Measurements from ENCODE around the gene RASGRP1. TPM values are rescaled to one million over a fixed set of nuclear protein-coding genes. Genes with fewer than 3 reads are reported as not detected.
A peak's percentile ranks its signal among the peaks of the same experiment; 100 is the strongest.

RASGRP1 gene
- total RNA-seq, 5 donors from 2014 or later (not counting 1 experiment from before 2014, with no cell fraction given), result 118 to 148 (median 131) TPM

DNA sequence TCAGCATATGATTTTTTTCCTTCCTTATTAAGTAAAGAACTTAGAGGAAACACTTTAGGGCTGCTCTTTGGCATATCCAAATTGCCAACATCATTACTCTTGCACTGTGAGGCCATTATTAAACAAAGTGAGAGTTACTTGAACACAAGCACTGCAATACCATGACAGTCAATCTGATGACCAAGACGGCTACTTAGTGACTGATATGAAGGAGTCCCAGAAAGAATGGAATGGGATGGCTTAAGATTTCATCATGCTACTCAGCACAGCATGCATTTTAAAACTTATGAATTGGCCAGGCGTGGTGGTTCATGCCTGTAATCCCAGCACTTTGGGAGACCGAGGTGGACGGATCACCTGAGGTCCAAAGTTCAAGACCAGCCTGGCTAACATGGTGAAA is 55.5 kb downstream of the RASGRP1 start:
- ChIA-PET CTCF (interaction anchor here in 1 of 2 donors (1.1 kb wide), 2 partner anchors 13 to 16 kb away, joined by 3 read pairs; no protein-coding TSS in a partner anchor), POLR2A (no interaction called here)
- Mint-ChIP-seq H3K27ac (peak overlapping the region; percentile 71 to 82), H3K27me3 (no peaks in the 10 kb centered on the region), H3K4me3 (no peak overlapping the region), H3K9me3 (no peaks in the 10 kb centered on the region), H3K4me1 (peaks cover 0 to 14% (median 11%) of the 10 kb centered on the region in 3 donors), H3K36me3 (peaks cover 72% of the 10 kb centered on the region)
- H3K9me3 ChIP-seq, result no peaks in the 10 kb centered on the region
- no peaks in the 10 kb centered on the region for H3K4me1 ChIP-seq (ENCODE audit: control insufficient read depth in 1 of 2, extremely low read depth in 1 of 2, insufficient read depth in 2 of 2, low read length in 2 of 2)
- WGBS (ENCODE audit: insufficient coverage), result 83% methylated on average over 3 of the region's 4 CpGs
- H3K36me3 ChIP-seq (ENCODE audit: control insufficient read depth in 2 of 2, extremely low read depth in 1 of 2, insufficient read depth in 1 of 2, low read length in 1 of 2), result peaks cover 17 to 98% of the 10 kb centered on the region in 2 donors
- no peak for ATAC-seq (replicated peaks in 1 of 4)
- no peaks in the 10 kb centered on the region for H3K27me3 ChIP-seq (replicated peaks in 1 of 2; ENCODE audit: control insufficient read depth in 2 of 2, extremely low read depth in 1 of 2, insufficient read depth in 2 of 2, low read length in 1 of 2)
- no peak for DNase-seq
- no peak overlapping the region for H3K4me3 ChIP-seq (ENCODE audit: control insufficient read depth in 1 of 2, extremely low read depth in 1 of 2, low read length in 1 of 2)
- H3K27ac ChIP-seq (ENCODE audit: low read length), result no peak overlapping the region

DNA sequence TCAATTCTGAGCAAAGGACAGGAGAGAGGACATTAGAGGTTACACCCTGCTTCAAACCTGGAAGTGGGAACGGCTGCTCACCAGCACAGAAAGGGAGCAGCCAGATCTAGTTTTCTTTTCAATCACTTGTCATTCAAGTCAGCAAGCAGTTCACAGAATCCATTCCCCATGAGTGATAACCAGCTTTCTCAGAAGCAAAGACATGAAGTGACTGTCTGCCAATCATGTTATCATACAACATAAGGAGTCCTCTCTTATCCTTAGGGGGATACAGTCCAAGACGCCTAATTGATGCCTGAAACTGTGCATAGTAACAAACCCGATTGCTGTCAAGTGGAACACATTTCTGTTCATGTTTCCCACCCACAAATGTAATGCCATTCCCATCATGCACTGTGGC is 56.0 kb downstream of the RASGRP1 start:
- H3K36me3 ChIP-seq (ENCODE audit: control insufficient read depth in 2 of 2, extremely low read depth in 1 of 2, insufficient read depth in 1 of 2, low read length in 1 of 2), result peaks cover 17 to 97% of the 10 kb centered on the region in 2 donors
- no peak overlapping the region for H3K4me3 ChIP-seq (ENCODE audit: control insufficient read depth in 1 of 2, extremely low read depth in 1 of 2, low read length in 1 of 2)
- DNase-seq, result no peak
- H3K27me3 Mint-ChIP-seq, result no peaks in the 10 kb centered on the region
- ChIA-PET POLR2A (interaction anchor here in 1 of 2 donors (0.6 kb wide), 1 partner anchor 81 kb away, joined by 5 read pairs; no protein-coding TSS in a partner anchor), CTCF (interaction anchor here in 1 of 2 donors (1.1 kb wide), 1 partner anchor 178 kb away, joined by 3 read pairs; no protein-coding TSS in a partner anchor)
- H3K4me3 Mint-ChIP-seq, result no peak overlapping the region
- no peak overlapping the region for H3K27ac ChIP-seq (ENCODE audit: low read length)
- no peaks in the 10 kb centered on the region for H3K9me3 Mint-ChIP-seq
- peak overlapping the region; percentile 80 to 82 for H3K27ac Mint-ChIP-seq
- ATAC-seq (replicated peaks in 1 of 4), result no peak
- no peaks in the 10 kb centered on the region for H3K4me1 ChIP-seq (ENCODE audit: control insufficient read depth in 1 of 2, extremely low read depth in 1 of 2, insufficient read depth in 2 of 2, low read length in 2 of 2)
- peaks cover 0 to 11% (median 10%) of the 10 kb centered on the region in 3 donors for H3K4me1 Mint-ChIP-seq
- 14% methylated on average over 1 of the region's 3 CpGs for WGBS (ENCODE audit: insufficient coverage)
- H3K9me3 ChIP-seq, result no peaks in the 10 kb centered on the region
- H3K36me3 Mint-ChIP-seq, result peaks cover 71% of the 10 kb centered on the region
- H3K27me3 ChIP-seq (replicated peaks in 1 of 2; ENCODE audit: control insufficient read depth in 2 of 2, extremely low read depth in 1 of 2, insufficient read depth in 2 of 2, low read length in 1 of 2), result no peaks in the 10 kb centered on the region

DNA sequence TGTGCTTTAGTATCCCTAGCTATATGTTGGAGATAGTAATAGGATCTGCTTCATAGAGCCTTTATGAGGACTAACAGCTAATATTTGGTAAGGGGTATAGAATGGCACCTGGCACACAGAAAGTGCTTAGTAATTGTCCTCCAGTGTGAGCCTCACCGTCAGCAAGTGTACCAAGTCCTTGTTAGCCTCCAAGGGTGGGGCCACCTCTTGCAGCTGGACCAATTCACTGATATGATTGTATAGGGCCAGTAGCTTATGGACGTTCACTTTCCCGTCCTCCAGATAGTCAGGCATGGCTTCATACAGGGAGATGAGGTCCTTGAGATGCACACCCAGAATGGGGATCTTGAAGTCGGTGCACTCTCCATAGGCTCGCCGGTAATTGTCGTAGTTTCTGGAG is 57.0 kb downstream of the RASGRP1 start:
- CTCF ChIA-PET, result interaction anchor here in 1 of 2 donors (0.9 to 1.6 kb wide), 5 partner anchors 13 to 183 kb away, joined by 3 to 4 read pairs (median 3); no protein-coding TSS in a partner anchor
- Mint-ChIP-seq H3K9me3 (no peaks in the 10 kb centered on the region), H3K36me3 (peaks cover 73% of the 10 kb centered on the region), H3K27ac (peak overlapping the region in 1 of 2 donors; percentile 63), H3K27me3 (no peaks in the 10 kb centered on the region), H3K4me1 (peaks cover 0 to 11% (median 8%) of the 10 kb centered on the region in 3 donors), H3K4me3 (no peak overlapping the region)
- Histone ChIP-seq H3K27me3 (replicated peaks in 1 of 2; ENCODE audit: control insufficient read depth in 2 of 2, extremely low read depth in 1 of 2, insufficient read depth in 2 of 2, low read length in 1 of 2) (no peaks in the 10 kb centered on the region), H3K36me3 (ENCODE audit: control insufficient read depth in 2 of 2, extremely low read depth in 1 of 2, insufficient read depth in 1 of 2, low read length in 1 of 2) (peaks cover 15 to 97% of the 10 kb centered on the region in 2 donors), H3K4me3 (ENCODE audit: control insufficient read depth in 1 of 2, extremely low read depth in 1 of 2, low read length in 1 of 2) (no peak overlapping the region), H3K27ac (ENCODE audit: low read length) (no peak overlapping the region), H3K4me1 (ENCODE audit: control insufficient read depth in 1 of 2, extremely low read depth in 1 of 2, insufficient read depth in 2 of 2, low read length in 2 of 2) (no peaks in the 10 kb centered on the region), H3K9me3 (no peaks in the 10 kb centered on the region)
- POLR2A ChIA-PET, result interaction anchor here in 1 of 2 donors (0.6 kb wide), 1 partner anchor 146 kb away, joined by 3 read pairs; no protein-coding TSS in a partner anchor
- WGBS (ENCODE audit: insufficient coverage), result 100% methylated on average over 4 of the region's 7 CpGs
- no peak for ATAC-seq (replicated peaks in 1 of 4)
- DNase-seq, result no peak

DNA sequence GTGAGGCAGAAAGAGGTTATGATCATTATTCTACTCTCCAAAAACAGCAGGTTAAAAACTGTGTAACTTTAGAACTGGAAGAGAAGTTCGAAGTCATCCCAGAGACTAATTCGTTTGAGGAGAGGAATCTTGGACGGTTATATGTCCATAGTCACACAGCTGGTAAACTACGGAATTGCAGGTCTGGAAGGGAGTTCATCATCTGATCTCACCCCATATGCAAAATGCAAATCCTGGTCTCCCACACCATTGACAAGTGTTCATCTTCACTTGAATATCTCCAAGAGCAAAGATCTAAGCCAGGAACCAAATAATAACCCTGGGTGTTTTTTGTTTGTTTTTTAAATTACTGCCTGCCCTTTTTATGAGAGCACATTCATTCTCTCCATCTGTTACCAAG is 57.6 kb downstream of the RASGRP1 start:
- Mint-ChIP-seq H3K36me3 (peaks cover 75% of the 10 kb centered on the region), H3K9me3 (no peaks in the 10 kb centered on the region), H3K4me3 (no peak overlapping the region), H3K4me1 (peaks cover 0 to 11% (median 8%) of the 10 kb centered on the region in 3 donors), H3K27ac (peak overlapping the region; percentile 42 to 63), H3K27me3 (no peaks in the 10 kb centered on the region)
- no peak overlapping the region for H3K27ac ChIP-seq (ENCODE audit: low read length)
- H3K4me3 ChIP-seq (ENCODE audit: control insufficient read depth in 1 of 2, extremely low read depth in 1 of 2, low read length in 1 of 2), result no peak overlapping the region
- ChIA-PET POLR2A (interaction anchor here in 1 of 2 donors (0.6 kb wide), 1 partner anchor 147 kb away, joined by 3 read pairs; no protein-coding TSS in a partner anchor), CTCF (interaction anchor here in 1 of 2 donors (0.9 to 1.6 kb wide), 4 partner anchors 14 to 184 kb away, joined by 3 to 4 read pairs (median 4); no protein-coding TSS in a partner anchor)
- H3K27me3 ChIP-seq (replicated peaks in 1 of 2; ENCODE audit: control insufficient read depth in 2 of 2, extremely low read depth in 1 of 2, insufficient read depth in 2 of 2, low read length in 1 of 2), result no peaks in the 10 kb centered on the region
- no peaks in the 10 kb centered on the region for H3K4me1 ChIP-seq (ENCODE audit: control insufficient read depth in 1 of 2, extremely low read depth in 1 of 2, insufficient read depth in 2 of 2, low read length in 2 of 2)
- no peaks in the 10 kb centered on the region for H3K9me3 ChIP-seq
- ATAC-seq (replicated peaks in 1 of 4), result no peak
- H3K36me3 ChIP-seq (ENCODE audit: control insufficient read depth in 2 of 2, extremely low read depth in 1 of 2, insufficient read depth in 1 of 2, low read length in 1 of 2), result peaks cover 10 to 97% of the 10 kb centered on the region in 2 donors
- no peak for DNase-seq
- no CpG with 5 or more reads among the region's 4 CpGs for WGBS (ENCODE audit: insufficient coverage)

DNA sequence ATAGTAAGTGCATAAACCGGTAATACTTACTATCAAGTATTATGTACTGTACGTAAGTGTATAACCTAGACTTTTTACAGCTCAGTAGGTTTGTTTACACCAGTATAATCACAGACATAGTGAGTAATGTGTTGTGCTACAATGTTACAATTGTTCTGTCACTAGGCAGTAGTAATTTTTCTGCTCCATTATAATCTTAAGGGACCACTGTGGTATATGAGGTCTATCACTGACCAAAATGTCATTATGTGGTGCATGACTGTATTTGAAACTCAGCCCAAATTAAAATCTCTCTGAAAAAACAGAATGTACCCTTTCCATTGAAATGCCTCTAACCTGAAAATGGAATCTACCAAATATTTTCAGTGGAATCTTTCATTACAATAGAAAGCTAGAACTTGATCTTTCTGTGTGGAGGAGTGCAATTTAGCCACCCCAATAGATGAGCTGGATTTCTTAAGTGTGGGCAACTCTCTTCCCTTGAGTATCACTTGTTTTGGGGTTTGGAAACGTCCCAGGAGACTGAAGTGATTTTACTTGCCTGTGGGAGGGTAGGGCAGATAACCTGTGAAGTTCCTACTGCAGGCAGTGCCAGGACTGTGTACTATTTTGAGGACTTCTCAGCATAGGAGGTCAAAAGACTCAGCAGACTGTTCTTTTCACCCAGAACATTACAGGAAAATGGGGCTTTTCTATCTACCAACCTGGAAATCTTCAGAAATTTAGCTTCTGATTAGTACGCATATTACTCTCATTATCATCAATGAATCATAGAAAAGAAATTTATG is 59.7 kb downstream of the RASGRP1 start:
- ATAC-seq (replicated peaks in 1 of 4), result no peak
- no peaks in the 10 kb centered on the region for H3K4me1 ChIP-seq (ENCODE audit: control insufficient read depth in 1 of 2, extremely low read depth in 1 of 2, insufficient read depth in 2 of 2, low read length in 2 of 2)
- peaks cover 7 to 97% of the 10 kb centered on the region in 2 donors for H3K36me3 ChIP-seq (ENCODE audit: control insufficient read depth in 2 of 2, extremely low read depth in 1 of 2, insufficient read depth in 1 of 2, low read length in 1 of 2)
- Mint-ChIP-seq H3K27ac (peak overlapping the region; percentile 80 to 81), H3K27me3 (no peaks in the 10 kb centered on the region), H3K9me3 (no peaks in the 10 kb centered on the region), H3K36me3 (peaks cover 71% of the 10 kb centered on the region), H3K4me3 (no peak overlapping the region), H3K4me1 (peaks cover 0 to 7% (median 3%) of the 10 kb centered on the region in 3 donors)
- no peak overlapping the region for H3K4me3 ChIP-seq (ENCODE audit: control insufficient read depth in 1 of 2, extremely low read depth in 1 of 2, low read length in 1 of 2)
- H3K27ac ChIP-seq (ENCODE audit: low read length), result no peak overlapping the region
- WGBS (ENCODE audit: insufficient coverage), result no CpG with 5 or more reads among the region's 4 CpGs
- no peaks in the 10 kb centered on the region for H3K27me3 ChIP-seq (replicated peaks in 1 of 2; ENCODE audit: control insufficient read depth in 2 of 2, extremely low read depth in 1 of 2, insufficient read depth in 2 of 2, low read length in 1 of 2)
- ChIA-PET POLR2A (interaction anchor here in 1 of 2 donors (0.6 to 1.2 kb wide), 2 partner anchors 14 to 52 kb away, joined by 3 to 4 read pairs; no protein-coding TSS in a partner anchor), CTCF (interaction anchor here (0.7 to 2.0 kb wide), 6 partner anchors 16 to 195 kb away, joined by 3 to 7 read pairs (median 4); partner anchors contain the start of gene RASGRP1 (in 1 of the 2))
- no peak for DNase-seq
- no peaks in the 10 kb centered on the region for H3K9me3 ChIP-seq

DNA sequence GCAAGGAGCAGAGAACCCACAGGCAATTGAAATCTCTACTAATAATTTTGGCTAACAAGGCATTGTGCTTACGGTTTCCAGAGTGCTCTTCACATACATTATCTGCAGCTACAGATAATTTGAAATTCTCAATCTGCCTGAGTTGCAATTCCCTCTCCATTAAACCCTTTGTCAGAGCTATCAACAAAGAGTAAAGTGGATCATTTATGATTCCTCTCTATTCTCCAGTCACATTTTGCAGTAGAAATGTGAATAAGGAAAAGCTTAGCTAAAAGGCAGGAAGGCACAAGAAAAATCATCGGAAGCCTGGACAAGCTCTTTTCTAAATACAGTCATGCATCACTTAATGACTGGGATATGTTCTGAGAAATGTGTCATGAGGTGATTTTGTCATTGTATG is 61.1 kb downstream of the RASGRP1 start:
- POLR2A ChIA-PET, result interaction anchor here (0.6 to 1.5 kb wide), 3 partner anchors 10 to 15 kb away, joined by 3 to 4 read pairs (median 3); no protein-coding TSS in a partner anchor

More for the DNA sequence above, 61.1 kb downstream of the RASGRP1 start:
- Mint-ChIP-seq H3K9me3 (no peaks in the 10 kb centered on the region), H3K27me3 (no peaks in the 10 kb centered on the region), H3K4me1 (peaks cover 3 to 9% (median 5%) of the 10 kb centered on the region in 3 donors), H3K36me3 (peaks cover 82% of the 10 kb centered on the region), H3K27ac (peak overlapping the region; percentile 2 to 19), H3K4me3 (no peak overlapping the region)
- no peak for DNase-seq
- H3K4me3 ChIP-seq (ENCODE audit: control insufficient read depth in 1 of 2, extremely low read depth in 1 of 2, low read length in 1 of 2), result no peak overlapping the region
- no peaks in the 10 kb centered on the region for H3K4me1 ChIP-seq (ENCODE audit: control insufficient read depth in 1 of 2, extremely low read depth in 1 of 2, insufficient read depth in 2 of 2, low read length in 2 of 2)
- peaks cover 14 to 97% of the 10 kb centered on the region in 2 donors for H3K36me3 ChIP-seq (ENCODE audit: control insufficient read depth in 2 of 2, extremely low read depth in 1 of 2, insufficient read depth in 1 of 2, low read length in 1 of 2)
- CTCF ChIA-PET, result interaction anchor here (0.9 to 2.0 kb wide), 4 partner anchors 9 to 196 kb away, joined by 3 to 7 read pairs (median 5); no protein-coding TSS in a partner anchor
- no peak overlapping the region for H3K27ac ChIP-seq (ENCODE audit: low read length)
- ATAC-seq (replicated peaks in 1 of 4), result no peak
- H3K9me3 ChIP-seq, result no peaks in the 10 kb centered on the region
- no peaks in the 10 kb centered on the region for H3K27me3 ChIP-seq (replicated peaks in 1 of 2; ENCODE audit: control insufficient read depth in 2 of 2, extremely low read depth in 1 of 2, insufficient read depth in 2 of 2, low read length in 1 of 2)
- WGBS (ENCODE audit: insufficient coverage), result no CpG with 5 or more reads among the region's 2 CpGs

All from T-cell (primary cell).